Hepatocyte (in vitro differentiated cells): ENCODE data around the gene JPH2. TPM values are rescaled to one million over a fixed set of nuclear protein-coding genes. Genes with fewer than 3 reads are reported as not detected.

ENCODE experiments used
- DNase-seq: peaks from one replicate; pipeline ENCODE4 v3.0.0-alpha.2; 2016; ENCODE audit warnings: low spot score
- H2AFZ ChIP-seq: fragments of 200-600 bp; sonication (generic); 2 replicates; pipeline ENCODE4 v1.6.0; 2016; ENCODE audit warnings: antibody characterized with exemption, mild to moderate bottlenecking
- H3K27ac ChIP-seq: fragments of 200-600 bp; sonication (generic); 2 replicates; pipeline ENCODE4 v1.5.1; 2016; ENCODE audit warnings: mild to moderate bottlenecking
- H3K27me3 ChIP-seq: fragments of 200-600 bp; sonication (generic); 2 replicates; pipeline ENCODE4 v1.6.1; 2016
- H3K36me3 ChIP-seq: fragments of 200-600 bp; sonication (generic); replicated peaks from 2 replicates; pipeline ENCODE4 v1.5.1; 2016; ENCODE audit warnings: low read depth; ENCODE audit not compliant: insufficient read depth
- H3K4me1 ChIP-seq: fragments of 200-600 bp; sonication (generic); 2 replicates; pipeline ENCODE4 v1.5.1; 2016; ENCODE audit warnings: mild to moderate bottlenecking, moderate library complexity; ENCODE audit not compliant: insufficient read depth
- H3K4me2 ChIP-seq: fragments of 200-600 bp; sonication (generic); 2 replicates; pipeline ENCODE4 v1.6.0; 2016
- H3K4me3 ChIP-seq: fragments of 200-600 bp; sonication (generic); 2 replicates; pipeline ENCODE4 v1.5.1; 2016; ENCODE audit warnings: mild to moderate bottlenecking
- H3K79me2 ChIP-seq: fragments of 200-600 bp; sonication (generic); 2 replicates; pipeline ENCODE4 v1.6.0; 2017; ENCODE audit warnings: mild to moderate bottlenecking
- H3K9me2 ChIP-seq: fragments of 200-600 bp; sonication (generic); replicated peaks from 2 replicates; pipeline ENCODE4 v1.6.0; 2017; ENCODE audit warnings: mild to moderate bottlenecking; ENCODE audit not compliant: insufficient read depth
- H3K9me3 ChIP-seq: fragments of 200-600 bp; sonication (generic); 2 replicates; pipeline ENCODE4 v1.5.1; 2016; ENCODE audit warnings: low read depth, mild to moderate bottlenecking
- H4K20me1 ChIP-seq: fragments of 200-600 bp; sonication (generic); 2 replicates; pipeline ENCODE4 v1.6.0; 2016; ENCODE audit warnings: mild to moderate bottlenecking; ENCODE audit not compliant: insufficient read depth, poor library complexity, severe bottlenecking
- EZH2 ChIP-seq: fragments of 200-600 bp; sonication (generic); IDR thresholded peaks from 2 replicates; pipeline ENCODE4 v1.6.1; 2016; ENCODE audit warnings: antibody characterized with exemption, mild to moderate bottlenecking, borderline replicate concordance
- EZH2phosphoT487 ChIP-seq: fragments of 200-600 bp; sonication (generic); IDR thresholded peaks from one replicate; pipeline ENCODE4 v1.6.1; 2018; ENCODE audit warnings: antibody characterized with exemption, mild to moderate bottlenecking, low read depth, moderate library complexity; ENCODE audit not compliant: unreplicated experiment, severe bottlenecking
- WGBS: methylation state at CpG from one replicate; pipeline ENCODE4 v1.1.6; 2016; ENCODE audit warnings: low lambda C conversion rate; ENCODE audit errors: missing lambda C conversion rate; 5-methylcytosine and 5-hydroxymethylcytosine counted together
- polyA plus RNA-seq: library from polyadenylated mRNA; unstranded; fragments of >200 nt; fragmentation: Nextera tagmentation; extraction: Ambion mirVana; gene quantifications from 2 replicates; pipeline ENCODE4 v1.2.1, GENCODE V29; 2016
- total RNA-seq: library from RNA; depleted of rRNA; stranded (reverse); fragments of >200 nt; gene quantifications from 2 replicates; pipeline ENCODE4 v1.2.3, GENCODE V29; 2014
- TF ChIP-seq, protein P1 (sequence below): fragments of 200-600 bp; sonication (generic); IDR thresholded peaks from 2 replicates; pipeline ENCODE4 v1.5.1; 2016; ENCODE audit warnings: antibody characterized with exemption, mild to moderate bottlenecking; ENCODE audit not compliant: poor library complexity

The JPH2 gene
- total and polyA plus RNA-seq, 2 experiments from 2014 or later: 6.6 to 8.3 TPM

DNA sequence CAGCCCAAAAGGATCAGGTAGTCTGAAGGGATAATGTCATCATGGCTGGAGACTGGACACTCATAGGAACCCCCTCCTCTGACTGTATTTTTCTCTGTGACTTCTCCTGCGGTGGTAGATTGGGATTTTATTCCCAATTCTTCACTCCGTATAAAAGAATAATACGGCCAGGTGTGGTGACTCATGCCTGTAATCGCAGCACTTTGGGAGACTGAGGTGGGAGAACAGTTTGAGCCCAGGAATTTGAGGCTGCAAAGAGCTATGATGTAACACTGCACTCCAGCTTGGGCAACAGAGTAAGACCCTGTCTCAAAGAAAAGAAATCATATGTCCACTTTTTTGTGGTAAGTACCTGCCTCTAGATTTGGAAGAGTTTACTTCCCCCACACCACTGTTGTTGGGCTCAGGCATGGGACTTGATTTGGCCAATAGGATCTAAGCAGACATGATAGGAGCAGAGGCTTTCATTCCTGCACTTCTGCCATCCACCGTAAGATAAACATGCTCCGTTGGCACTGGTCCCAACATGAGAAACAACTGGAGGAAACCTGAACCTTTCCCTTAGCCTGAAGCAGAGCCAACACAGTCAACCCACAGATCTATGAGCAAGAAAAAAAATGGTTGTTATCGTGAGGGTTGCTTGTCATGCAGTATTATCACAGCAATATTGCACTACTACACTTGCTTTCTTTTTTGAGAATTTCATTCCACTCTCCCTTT is 82.0 kb downstream of the JPH2 start:
- WGBS: 62% methylated on average over 7 of the region's 7 CpGs
- no peak overlapping the region for H3K4me3 ChIP-seq

GRCh38 chr20:44102582-44102981 is 84.4 kb downstream of the JPH2 start:
- Histone ChIP-seq H4K20me1 (no peaks in the 10 kb centered on the region), H3K36me3 (no peaks in the 10 kb centered on the region), H2AFZ (no peak overlapping the region), H3K79me2 (no peaks in the 10 kb centered on the region), H3K27ac (no peak overlapping the region), H3K4me1 (no peaks in the 10 kb centered on the region), H3K27me3 (no peaks in the 10 kb centered on the region), H3K4me2 (no peak overlapping the region), H3K9me2 (no peaks in the 10 kb centered on the region), H3K4me3 (no peak overlapping the region), H3K9me3 (no peaks in the 10 kb centered on the region)
- TF ChIP-seq, protein P1, sequence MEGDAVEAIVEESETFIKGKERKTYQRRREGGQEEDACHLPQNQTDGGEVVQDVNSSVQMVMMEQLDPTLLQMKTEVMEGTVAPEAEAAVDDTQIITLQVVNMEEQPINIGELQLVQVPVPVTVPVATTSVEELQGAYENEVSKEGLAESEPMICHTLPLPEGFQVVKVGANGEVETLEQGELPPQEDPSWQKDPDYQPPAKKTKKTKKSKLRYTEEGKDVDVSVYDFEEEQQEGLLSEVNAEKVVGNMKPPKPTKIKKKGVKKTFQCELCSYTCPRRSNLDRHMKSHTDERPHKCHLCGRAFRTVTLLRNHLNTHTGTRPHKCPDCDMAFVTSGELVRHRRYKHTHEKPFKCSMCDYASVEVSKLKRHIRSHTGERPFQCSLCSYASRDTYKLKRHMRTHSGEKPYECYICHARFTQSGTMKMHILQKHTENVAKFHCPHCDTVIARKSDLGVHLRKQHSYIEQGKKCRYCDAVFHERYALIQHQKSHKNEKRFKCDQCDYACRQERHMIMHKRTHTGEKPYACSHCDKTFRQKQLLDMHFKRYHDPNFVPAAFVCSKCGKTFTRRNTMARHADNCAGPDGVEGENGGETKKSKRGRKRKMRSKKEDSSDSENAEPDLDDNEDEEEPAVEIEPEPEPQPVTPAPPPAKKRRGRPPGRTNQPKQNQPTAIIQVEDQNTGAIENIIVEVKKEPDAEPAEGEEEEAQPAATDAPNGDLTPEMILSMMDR: no peak
- no peak for TF ChIP-seq EZH2phosphoT487
- no peak for TF ChIP-seq EZH2
- no peak for DNase-seq
- WGBS: 91% methylated on average over 1 of the region's 1 CpG

More for the DNA sequence above, 82.0 kb downstream of the JPH2 start:
- Histone ChIP-seq H3K4me1 (no peaks in the 10 kb centered on the region), H3K27me3 (no peaks in the 10 kb centered on the region), H3K9me2 (no peaks in the 10 kb centered on the region), H2AFZ (no peak overlapping the region), H3K4me2 (no peak overlapping the region), H4K20me1 (no peaks in the 10 kb centered on the region), H3K27ac (no peak overlapping the region), H3K79me2 (no peaks in the 10 kb centered on the region), H3K9me3 (no peaks in the 10 kb centered on the region), H3K36me3 (no peaks in the 10 kb centered on the region)
- TF ChIP-seq EZH2 (no peak), EZH2phosphoT487 (no peak)
- TF ChIP-seq, protein P1: no peak
- DNase-seq: peak; percentile 66

- WGBS: 66% methylated on average over 7 of the region's 7 CpGs
- Histone ChIP-seq H2AFZ (no peak overlapping the region), H3K36me3 (no peaks in the 10 kb centered on the region), H3K27ac (no peak overlapping the region), H3K4me1 (no peaks in the 10 kb centered on the region), H3K79me2 (no peaks in the 10 kb centered on the region), H3K4me2 (no peak overlapping the region), H3K27me3 (no peaks in the 10 kb centered on the region), H3K4me3 (no peak overlapping the region), H4K20me1 (no peaks in the 10 kb centered on the region), H3K9me3 (no peaks in the 10 kb centered on the region), H3K9me2 (no peaks in the 10 kb centered on the region)
- TF ChIP-seq, protein P1: no peak
- TF ChIP-seq EZH2 (no peak), EZH2phosphoT487 (no peak)
- no peak for DNase-seq
Observed at GRCh38 chr20:44099832-44100231, 87.2 kb downstream of the JPH2 start.

GRCh38 chr20:44098657-44099056 is 88.3 kb downstream of the JPH2 start:
- TF ChIP-seq EZH2phosphoT487 (no peak), EZH2 (no peak)
- H3K79me2 ChIP-seq: no peaks in the 10 kb centered on the region
- H2AFZ ChIP-seq: no peak overlapping the region
- H3K27me3 ChIP-seq: no peaks in the 10 kb centered on the region
- H3K9me3 ChIP-seq: no peaks in the 10 kb centered on the region
- no peaks in the 10 kb centered on the region for H3K36me3 ChIP-seq
- DNase-seq: no peak
- H3K9me2 ChIP-seq: no peaks in the 10 kb centered on the region
- H4K20me1 ChIP-seq: no peaks in the 10 kb centered on the region
- H3K4me1 ChIP-seq: no peaks in the 10 kb centered on the region
- no peak overlapping the region for H3K4me3 ChIP-seq
- no peak overlapping the region for H3K27ac ChIP-seq
- WGBS: 98% methylated on average over 5 of the region's 5 CpGs
- H3K4me2 ChIP-seq: no peak overlapping the region
